ENCODE data around the gene EIF1B.

Gene EIF1B

GRCh38 chr3:40309925-40310695, 603 bp downstream of the EIF1B start:
- DNase-seq: peak in 1 of 3 experiments; percentile 4

DNA sequence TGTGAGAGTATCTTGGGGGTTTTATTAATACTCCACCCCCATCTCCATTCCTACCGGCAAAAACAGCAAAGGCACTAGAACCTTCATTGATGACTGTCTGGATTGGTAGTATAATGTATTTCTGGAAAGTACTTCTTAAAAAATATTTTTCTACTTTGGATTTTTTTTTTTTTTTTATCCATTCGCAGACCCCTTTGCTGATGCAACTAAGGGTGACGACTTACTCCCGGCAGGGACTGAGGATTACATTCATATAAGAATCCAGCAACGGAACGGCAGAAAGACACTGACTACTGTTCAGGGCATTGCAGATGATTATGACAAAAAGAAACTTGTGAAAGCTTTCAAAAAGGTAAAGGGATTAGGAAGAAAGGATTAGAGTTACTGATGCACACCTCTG, 1.2 kb downstream of the EIF1B start:
- peak in 1 of 3 experiments; percentile 31 for DNase-seq

DNA sequence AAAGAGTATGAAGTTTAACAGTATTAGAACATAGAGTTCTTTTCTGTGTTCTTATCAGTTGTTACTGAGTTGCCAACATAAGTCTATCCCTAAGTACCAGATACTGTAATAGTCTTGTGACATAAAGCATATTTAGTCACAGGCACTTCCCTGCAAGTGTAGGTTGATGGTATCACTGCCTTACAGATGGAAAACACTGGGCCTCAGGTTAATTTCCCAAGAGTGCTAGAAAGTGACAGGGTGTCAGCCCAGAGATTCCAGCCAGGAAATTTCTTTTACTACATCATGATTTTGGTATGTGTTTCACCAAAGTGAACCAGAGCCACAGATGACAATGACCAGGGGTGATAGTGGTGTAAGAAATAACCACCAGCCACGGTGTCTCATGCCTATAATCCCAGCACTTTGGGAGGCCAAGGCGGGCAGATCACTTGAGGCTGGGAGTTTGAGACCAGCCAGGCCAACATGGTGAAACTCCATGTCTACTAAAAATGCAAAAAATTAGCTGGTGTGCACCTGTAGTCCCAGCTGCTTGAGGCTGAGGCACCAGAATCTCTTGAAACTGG, 3.2 kb downstream of the EIF1B start:
- no peak for DNase-seq

DNA sequence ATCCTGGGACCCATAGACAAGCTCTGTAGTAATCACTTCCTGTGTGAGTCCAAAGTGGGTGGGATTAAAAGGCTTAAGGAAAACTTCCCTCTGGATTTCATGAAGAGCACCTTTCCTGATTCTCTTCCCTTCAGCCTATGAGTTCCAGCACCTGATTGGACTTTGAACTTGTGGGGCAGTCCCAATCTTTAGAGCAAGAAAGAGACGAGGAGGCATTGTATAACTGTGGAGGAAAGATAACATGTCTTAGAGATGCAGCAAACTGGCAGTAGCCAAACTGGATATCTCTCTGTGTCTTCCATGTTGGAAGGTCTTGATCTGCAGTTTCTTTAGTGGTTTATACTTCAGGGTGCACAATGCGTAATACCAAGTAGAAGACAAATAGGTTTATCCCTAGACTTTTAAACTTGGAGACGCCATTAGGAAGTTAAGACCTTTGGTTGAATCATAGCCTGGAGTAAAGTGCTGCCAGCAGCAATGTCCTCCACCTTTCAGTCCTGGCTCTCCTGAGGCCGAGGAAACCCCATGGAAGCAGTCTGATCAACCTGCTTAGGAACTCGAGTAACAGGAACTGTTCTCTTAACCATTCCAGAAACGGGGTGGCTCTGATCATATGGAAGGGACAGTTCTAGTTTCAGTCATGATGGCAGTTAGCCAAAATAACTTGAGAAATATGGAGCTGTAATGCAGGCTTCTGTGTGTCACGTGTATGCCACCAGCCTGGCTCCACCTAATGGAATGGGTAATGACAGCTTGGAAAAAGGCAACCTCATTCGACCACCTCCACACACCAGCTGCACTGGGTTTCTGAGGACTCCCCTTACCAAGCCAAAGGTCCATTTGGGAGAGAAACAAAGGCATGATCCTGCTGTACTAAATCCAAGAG, 4.7 kb downstream of the EIF1B start:
- DNase-seq: no peak

DNA sequence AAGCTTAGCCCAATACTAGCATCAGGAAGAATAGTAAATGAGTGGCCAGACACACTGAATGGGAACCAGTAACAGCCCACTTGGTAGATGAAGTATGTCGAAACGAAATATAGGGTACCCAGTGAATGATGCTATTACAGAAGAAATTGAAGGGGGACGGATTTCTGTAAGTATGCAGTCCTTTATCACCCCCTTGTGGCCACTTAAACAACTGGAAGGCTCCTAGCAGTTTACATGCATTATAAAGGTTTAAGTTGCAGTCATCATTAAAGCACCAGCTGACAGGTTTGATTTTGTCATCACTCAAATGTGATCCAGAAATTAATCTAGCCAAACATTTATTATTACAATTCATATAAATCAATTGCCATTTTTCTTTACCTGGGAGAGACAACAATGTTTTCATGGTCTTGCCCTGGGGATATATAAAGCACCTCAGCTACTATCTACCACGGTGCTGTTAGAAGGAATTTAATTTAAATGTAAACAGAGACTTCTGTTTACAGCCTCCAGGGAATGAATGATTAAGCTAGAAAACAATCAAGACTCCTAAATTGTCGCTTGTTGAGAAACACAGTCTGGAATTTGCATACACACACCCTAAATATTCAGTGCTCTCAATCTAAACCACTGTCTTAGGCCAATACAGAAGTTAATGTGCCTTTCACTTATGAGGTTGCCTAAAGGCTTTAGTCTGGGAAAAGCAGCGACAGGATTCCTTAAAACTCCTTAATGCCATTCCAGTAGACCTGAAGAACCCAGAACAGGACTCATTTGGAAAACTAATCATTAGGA, 7.8 kb downstream of the EIF1B start:
- DNase-seq: peak; percentile 12 to 71 (median 49)

DNA sequence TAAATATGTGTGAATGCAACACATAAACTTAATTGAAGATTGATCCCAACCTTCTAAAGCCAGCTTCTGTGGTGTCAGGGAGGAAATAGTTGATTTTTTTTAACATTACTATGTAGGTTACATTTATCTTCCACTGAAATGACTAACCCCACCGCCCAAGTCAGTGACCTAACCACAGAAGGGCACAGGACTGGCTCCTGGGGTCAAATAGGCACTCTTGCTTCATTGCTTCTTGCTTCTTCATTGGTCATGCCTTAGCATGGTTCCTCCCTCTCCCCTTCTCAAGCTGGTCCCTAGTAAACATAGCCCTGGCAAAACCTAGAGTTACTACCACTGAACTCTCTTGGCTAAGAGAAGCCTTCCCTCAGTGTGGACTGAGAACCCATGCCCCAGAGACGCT, 12.3 kb downstream of the EIF1B start:
- DNase-seq: no peak

- DNase-seq: no peak
Measured at GRCh38 chr3:40323946-40324345, 14.4 kb downstream of the EIF1B start.

DNA sequence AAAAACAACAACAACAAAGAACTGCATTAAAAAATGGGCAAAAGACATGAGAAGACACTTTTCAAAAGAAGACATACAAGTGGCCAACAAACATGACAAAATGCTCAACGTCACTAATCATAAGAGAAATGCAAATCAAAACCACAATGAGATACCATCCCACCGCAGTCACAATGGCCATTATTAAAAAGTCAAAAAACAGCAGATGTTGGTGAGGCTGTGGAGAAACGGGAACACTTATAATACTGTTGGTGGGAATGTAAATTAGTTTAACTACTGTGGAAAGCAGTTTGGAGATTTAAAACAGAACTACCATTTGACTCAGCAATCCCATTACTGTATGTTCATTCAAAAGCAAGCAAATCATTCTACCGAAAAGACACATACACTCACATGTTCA, 15.1 kb downstream of the EIF1B start:
- DNase-seq: no peak

GRCh38 chr3:40325465-40325864, 16.0 kb downstream of the EIF1B start:
- DNase-seq: no peak

DNA sequence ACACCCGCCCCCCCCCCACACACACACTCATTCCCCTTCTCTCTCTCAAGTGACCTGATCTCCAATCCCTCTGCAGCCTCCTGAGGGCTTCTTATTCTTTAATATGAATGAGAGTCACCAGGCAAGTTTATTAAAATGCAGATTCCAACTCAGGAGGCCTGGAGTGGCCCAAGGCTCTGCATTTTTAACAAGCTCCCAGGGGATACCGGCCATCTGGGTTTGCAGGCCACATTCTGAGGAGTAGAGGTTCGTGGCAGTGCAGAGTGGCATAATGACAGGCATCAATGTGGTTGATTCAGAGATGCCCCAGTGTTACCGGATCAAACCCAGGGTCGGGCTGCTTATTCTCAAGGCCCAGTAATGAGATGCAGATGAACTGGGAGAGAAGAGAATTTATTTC, 18.9 kb downstream of the EIF1B start:
- no peak for DNase-seq

DNA sequence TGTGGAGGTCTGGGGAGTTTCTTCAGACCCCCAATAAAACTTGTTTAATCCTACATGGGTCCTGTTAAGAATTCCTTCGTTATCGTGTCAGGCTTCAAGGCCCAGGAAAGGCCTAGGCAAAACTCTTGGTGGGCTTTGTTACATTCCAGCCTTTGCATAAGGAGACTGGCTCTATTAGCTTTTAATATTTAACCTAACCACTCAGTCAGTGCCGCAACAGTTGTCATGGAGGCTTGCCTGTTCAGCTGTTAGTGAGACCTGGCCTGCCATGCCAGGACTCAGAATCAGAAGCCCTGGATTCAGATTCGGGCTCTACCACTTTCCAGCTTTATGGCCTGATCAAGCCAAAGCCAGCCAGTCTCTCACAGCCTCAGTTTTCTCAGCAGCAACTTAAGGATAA, 19.6 kb downstream of the EIF1B start:
- no peak for DNase-seq

DNA sequence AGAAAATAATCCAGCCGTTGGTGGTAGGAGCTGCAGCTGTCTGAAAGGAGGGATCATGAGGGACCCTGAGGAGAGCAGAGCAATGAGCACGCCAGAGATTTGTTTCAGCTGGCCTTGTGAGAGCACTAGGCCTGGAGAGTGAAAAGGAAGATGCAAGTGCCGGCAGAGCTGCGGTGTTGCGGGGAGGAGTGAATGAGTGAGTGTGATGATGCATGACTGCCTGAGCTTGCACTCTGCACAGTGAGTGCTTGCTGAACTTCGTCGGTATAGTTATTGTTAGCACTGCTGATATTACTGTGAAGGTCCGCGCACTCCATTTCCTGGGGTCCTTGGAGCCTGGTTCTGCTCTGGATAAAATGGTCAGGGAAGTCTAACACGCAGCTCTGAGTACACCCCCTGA, 23.2 kb downstream of the EIF1B start:
- DNase-seq: no peak

DNA sequence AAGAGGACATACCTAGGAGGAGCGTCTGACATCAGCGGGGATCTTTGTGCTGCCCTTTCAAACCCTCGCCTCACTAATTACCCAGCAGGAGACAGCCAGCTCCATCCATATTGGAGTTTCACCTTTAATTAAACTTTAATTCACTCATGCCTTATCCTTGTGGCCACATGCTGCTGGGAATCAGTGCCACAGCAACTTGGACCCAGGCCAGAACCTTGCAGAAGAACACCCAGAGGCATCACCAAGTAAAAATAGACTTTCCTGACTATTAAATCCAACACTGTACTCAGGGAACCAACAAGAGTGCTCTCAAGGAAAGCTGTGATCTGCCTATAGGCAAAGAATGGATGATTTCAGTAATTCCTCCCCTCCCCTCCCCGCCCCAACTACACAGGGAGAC, 23.9 kb downstream of the EIF1B start:
- DNase-seq: peak in 2 of 3 experiments; percentile 7 to 56

DNA sequence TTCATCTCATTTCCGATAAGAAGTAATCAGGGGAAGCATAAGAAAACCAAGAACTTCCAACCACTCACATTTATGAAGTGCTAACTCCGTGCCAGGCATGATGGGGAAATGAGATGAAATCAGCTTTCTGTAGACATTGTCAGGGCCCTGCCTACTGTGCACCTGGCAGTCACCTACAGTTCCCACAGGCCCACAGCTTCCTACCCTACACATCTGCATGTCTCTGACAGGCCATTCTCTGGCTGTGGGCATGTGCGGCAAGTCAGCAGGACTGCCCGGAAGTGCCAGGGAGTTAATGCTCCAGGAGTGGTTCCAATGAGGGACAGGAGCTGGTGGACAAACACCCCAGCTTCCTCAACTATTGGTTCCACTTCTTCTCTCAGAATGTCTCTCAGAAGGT, 24.3 kb downstream of the EIF1B start:
- no peak for DNase-seq

DNA sequence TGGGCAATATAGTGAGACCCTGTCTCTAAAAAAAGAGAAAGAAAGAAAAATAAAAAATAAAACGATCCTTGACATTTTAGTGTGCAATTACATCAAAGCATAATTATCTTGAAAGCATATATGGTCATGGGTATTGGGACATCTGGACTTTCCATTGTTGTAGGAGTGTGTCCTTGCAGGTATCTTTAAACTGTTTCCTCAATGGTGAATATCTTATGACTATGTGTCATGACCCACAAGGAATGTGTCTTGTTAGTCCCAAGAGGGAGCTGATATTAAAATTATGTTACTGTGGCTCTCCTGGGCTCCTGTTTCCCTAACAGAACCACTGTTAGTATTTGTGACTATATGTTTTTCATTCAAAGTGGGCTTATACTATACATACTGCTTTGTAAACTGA, 26.6 kb downstream of the EIF1B start:
- DNase-seq: no peak

DNA sequence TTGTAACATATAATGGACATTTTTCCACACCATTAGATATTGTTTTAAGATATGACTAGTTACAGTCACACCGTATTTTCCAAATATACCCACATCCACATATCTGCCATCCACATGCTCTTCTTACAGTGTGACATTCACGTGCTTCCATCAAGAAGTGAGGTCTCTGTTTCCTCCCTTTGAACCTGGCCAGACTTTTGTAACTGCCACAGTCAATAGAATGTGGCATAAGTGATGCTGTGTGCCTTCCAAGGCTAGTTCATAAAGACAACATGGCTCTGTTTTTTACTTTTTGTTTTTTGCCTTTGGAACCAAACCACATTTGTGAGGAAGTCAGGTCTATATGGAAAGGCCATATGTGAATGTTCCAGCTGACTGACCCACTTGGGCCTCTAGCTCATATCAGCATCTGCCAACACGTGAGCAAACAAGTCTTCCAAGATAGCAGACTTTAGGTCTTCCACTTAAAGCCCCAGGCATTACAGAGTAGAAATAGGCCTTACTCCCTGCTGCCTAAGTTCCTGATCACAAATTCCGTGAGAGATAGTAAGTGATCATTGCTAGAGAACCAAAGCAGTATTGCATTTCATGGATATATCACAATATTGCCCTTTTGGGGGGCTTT, 27.1 kb downstream of the EIF1B start:
- DNase-seq: no peak

DNA sequence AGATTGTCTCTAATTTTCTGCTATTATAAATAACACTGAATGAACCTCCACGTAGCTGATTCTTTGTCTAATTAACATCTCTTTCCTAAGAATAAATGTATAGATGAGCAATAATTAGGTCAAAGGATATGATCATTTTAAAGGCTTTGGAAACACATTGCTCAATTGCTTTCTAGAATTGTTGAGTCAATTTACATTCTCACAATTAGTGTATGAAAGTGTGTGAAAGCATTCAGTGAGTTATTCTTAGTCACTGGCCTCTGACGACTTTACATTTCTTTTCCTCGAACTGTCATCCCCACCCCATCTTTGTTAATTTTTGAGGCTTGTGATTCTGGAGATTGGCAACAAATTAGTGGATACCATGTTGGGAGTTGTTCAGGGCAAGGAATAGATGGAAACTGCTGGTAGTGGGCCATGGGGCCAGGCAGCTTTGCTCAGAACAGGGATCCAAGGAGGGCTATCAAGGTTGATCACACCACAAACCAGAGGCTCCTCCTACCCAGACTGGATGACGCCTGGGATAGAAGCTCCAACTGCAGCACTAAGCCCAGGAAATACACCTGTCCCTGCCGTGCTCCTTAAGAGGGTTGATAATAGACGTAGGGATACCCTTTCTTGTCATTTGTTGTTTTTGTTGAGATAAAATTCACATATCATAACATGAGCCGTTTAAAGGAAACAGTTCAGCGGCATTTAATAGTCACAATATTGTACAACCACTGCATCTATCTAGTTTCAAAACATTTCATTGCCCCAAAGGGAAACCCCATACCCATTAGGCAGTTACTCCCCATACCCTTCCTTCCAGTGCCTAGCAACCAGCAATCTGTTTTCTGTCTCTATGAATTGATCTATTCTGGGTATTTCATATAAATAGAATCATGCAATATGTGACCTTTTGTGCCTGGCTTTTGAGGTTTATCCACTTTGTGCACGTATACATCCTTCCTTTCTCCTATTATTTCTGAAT, 27.9 kb downstream of the EIF1B start:
- DNase-seq: no peak

GRCh38 chr3:40339871-40340270, 30.4 kb downstream of the EIF1B start:
- no peak for DNase-seq

DNA sequence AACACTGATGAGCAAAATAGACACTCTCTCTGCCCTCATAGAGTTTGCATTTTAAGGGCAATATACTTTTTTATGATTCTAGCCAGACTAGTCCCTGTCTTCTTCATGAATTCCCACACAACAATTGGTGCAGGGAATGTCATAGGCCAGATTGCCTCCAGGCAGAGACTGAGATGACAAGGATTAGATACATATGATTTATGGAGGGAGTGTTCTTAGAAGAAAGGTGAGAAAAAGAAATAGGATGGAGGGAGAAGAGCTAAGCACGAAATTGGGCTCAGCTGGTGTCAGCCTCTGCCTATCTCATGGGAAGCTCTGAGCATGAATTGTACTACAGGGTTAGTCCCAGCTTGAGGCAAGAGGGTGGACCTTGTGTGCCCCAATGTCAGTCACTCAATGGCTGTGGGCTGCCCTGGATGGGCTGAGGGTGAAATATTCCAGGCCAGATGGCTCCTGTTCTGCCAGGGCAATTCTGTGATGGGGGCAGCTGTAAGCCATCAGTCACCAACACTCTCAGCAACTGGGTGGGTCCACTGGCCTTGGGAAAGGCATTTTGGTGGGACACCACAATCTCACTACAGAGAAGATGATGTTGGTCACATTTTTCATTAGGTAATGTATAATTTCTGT, 31.1 kb downstream of the EIF1B start:
- no peak for DNase-seq

GRCh38 chr3:40341671-40342070, 32.2 kb downstream of the EIF1B start:
- DNase-seq: no peak

GRCh38 chr3:40350529-40350928, 41.0 kb downstream of the EIF1B start:
- no peak for DNase-seq

All from NCI-H1417 (cell line).